Pancreas (tissue), 10 donors: Measurements from ENCODE around the gene AMOTL1. TPM values are rescaled to one million over a fixed set of nuclear protein-coding genes. Genes with fewer than 3 reads are reported as not detected.

Source experiments
- ATAC-seq, 4 donors: fragments of 200-7000 bp; cut with Tn5 transposase; one replicate each; pipeline versions ENCODE4 v1.8.0 to v1.9.1; 2020; ENCODE audit warnings: mild to moderate bottlenecking in 4 of 4, moderate library complexity in 4 of 4
- DNase-seq, 6 donors: peaks; one replicate each; pipeline ENCODE4 v3.0.0-alpha.2; 2020
- FAIRE-seq: peaks from 2 replicates; lab custom pipeline; 2012; peaks lifted over from hg19 to GRCh38; lab: Jason Lieb, UNC
- H3K27ac ChIP-seq, 4 donors: fragments of 200-600 bp; sonication (generic); 1 replicate in 3 of 4; 2 replicates in 1 of 4; pipeline versions ENCODE4 v1.5.0 to v1.8.0; 2020
- H3K27me3 ChIP-seq, 4 donors: fragments of 200-600 bp; one replicate each; pipeline ENCODE4 v1.8.0; 2021
- H3K36me3 ChIP-seq, 3 donors: fragments of 200-600 bp; sonication (generic) in 1 of 3; one replicate each; pipeline versions ENCODE4 v1.5.0 to v1.8.0; 2020 to 2021
- H3K4me1 ChIP-seq, 3 donors: fragments of 200-600 bp; one replicate each; pipeline ENCODE4 v1.8.0; 2021
- H3K4me3 ChIP-seq, 4 donors: fragments of 200-600 bp; sonication (generic) in 2 of 4; one replicate each; pipeline versions ENCODE4 v1.5.0 to v1.8.0; 2020 to 2021
- H3K9me3 ChIP-seq, 4 donors: fragments of 200-600 bp; one replicate each; pipeline ENCODE4 v1.8.0; 2021
- CTCF ChIP-seq, 4 donors: fragments of 200-600 bp; sonication (generic) in 3 of 4; IDR thresholded peaks; one replicate each; pipeline versions ENCODE4 v1.5.0 to v1.8.0; 2021; ENCODE audit warnings: antibody characterized with exemption in 4 of 4
- WGBS, 2 donors: extraction: QIAGEN DNeasy Blood & Tissue Kit; methylation state at CpG; one replicate each; pipeline ENCODE4 v1.1.7; 2013; 5-methylcytosine and 5-hydroxymethylcytosine counted together
- intact Hi-C, 3 donors: fragments of 100-400 bp; cut with DNase I; formaldehyde crosslinking; loops; one replicate each; pipeline versions ENCODE4 v1.11.1 to v1.14.2; 2022
- polyA plus RNA-seq, 2 donors: library from polyadenylated mRNA; stranded (reverse); fragments of 200-250 nt; gene quantifications; one replicate each; pipeline ENCODE4 v1.2.3, GENCODE V29; 2013
- total RNA-seq, 6 donors: library from RNA; stranded (reverse); fragmentation: NEBNext Ultra II Directional in 4 of 6; extraction: Animal tissue kit (Norgen Biotek cat#: 25700) in 4 of 6; gene quantifications; one replicate each; pipeline versions ENCODE4 v1.2.1 to v1.2.4, GENCODE V29; 2021 to 2023
- donor health status: healthy with polysubstance abuse.
- donor health status: DM: no; HTN: no; CAD: no; lungs with moderate emphysema.
- donor health status: DM: no; HTN: no; CAD: no.
- donor health status: control.
- donor health status: control.
- donor health status: Bipolar disorder and iron deficiency.
- donor health status: DM: yes; HTN: yes; CAD: no.
- donor health status: DM: no; HTN: no; CAD: no.
- donor health status: DM: no; HTN: no; CAD: no.
- donor health status: DM: yes; HTN: yes; CAD: no.

AMOTL1 gene
- total and polyA plus RNA-seq, 8 donors: 3.5 to 30.2 (median 18.4) TPM

GRCh38 chr11:94820480-94820879 lies 52.3 kb downstream of the AMOTL1 start:
- no peaks in the 10 kb centered on the region for H3K4me1 ChIP-seq
- ATAC-seq (no peak), DNase-seq (no peak), FAIRE-seq (no peak)
- peaks cover 0 to 16% (median 0%) of the 10 kb centered on the region in 3 donors for H3K36me3 ChIP-seq
- 91 to 92% methylated on average over 7 of the region's 7 CpGs for WGBS, 2 donors
- TF ChIP-seq CTCF (IDR thresholded peaks at IDR 0.05): no peak
- no peak overlapping the region for H3K27ac ChIP-seq
- H3K27me3 ChIP-seq: no peaks in the 10 kb centered on the region
- H3K4me3 ChIP-seq: no peak overlapping the region
- H3K9me3 ChIP-seq: no peaks in the 10 kb centered on the region
- intact Hi-C loops: no loop called here

GRCh38 chr11:94821439-94821838 lies 53.3 kb downstream of the AMOTL1 start:
- Histone ChIP-seq H3K27ac (no peak overlapping the region), H3K4me1 (no peaks in the 10 kb centered on the region), H3K36me3 (peaks cover 0 to 16% (median 0%) of the 10 kb centered on the region in 3 donors), H3K4me3 (no peak overlapping the region), H3K27me3 (no peaks in the 10 kb centered on the region), H3K9me3 (no peaks in the 10 kb centered on the region)
- FAIRE-seq (no peak), ATAC-seq (no peak), DNase-seq (peak in 1 of 6 donors; percentile 44)
- 97% methylated on average over 14 of the region's 14 CpGs for WGBS, 2 donors
- intact Hi-C loops: no loop called here
- no peak for TF ChIP-seq CTCF (IDR thresholded peaks at IDR 0.05)

GRCh38 chr11:94822080-94822479 lies 53.9 kb downstream of the AMOTL1 start:
- H3K4me3 ChIP-seq: no peak overlapping the region
- intact Hi-C loops: no loop called here
- no peaks in the 10 kb centered on the region for H3K4me1 ChIP-seq
- no peaks in the 10 kb centered on the region for H3K27me3 ChIP-seq
- H3K36me3 ChIP-seq: peaks cover 0 to 16% (median 0%) of the 10 kb centered on the region in 3 donors
- H3K9me3 ChIP-seq: no peaks in the 10 kb centered on the region
- DNase-seq (no peak), FAIRE-seq (no peak), ATAC-seq (no peak)
- no peak for TF ChIP-seq CTCF (IDR thresholded peaks at IDR 0.05)
- H3K27ac ChIP-seq: no peak overlapping the region
- WGBS, 2 donors: 92 to 95% methylated on average over 7 of the region's 7 CpGs

- Histone ChIP-seq H3K36me3 (peaks cover 0 to 16% (median 5%) of the 10 kb centered on the region in 3 donors), H3K4me1 (no peaks in the 10 kb centered on the region), H3K27ac (no peak overlapping the region), H3K9me3 (no peaks in the 10 kb centered on the region), H3K4me3 (no peak overlapping the region), H3K27me3 (no peaks in the 10 kb centered on the region)
- intact Hi-C loops: no loop called here
- ATAC-seq (no peak), DNase-seq (no peak), FAIRE-seq (no peak)
- TF ChIP-seq CTCF (IDR thresholded peaks at IDR 0.05): no peak
- 71 to 78% methylated on average over 2 of the region's 2 CpGs for WGBS, 2 donors
These were observed 55.1 kb downstream of the AMOTL1 start for GRCh38 chr11:94823102-94823732.

- peaks cover 0 to 18% (median 5%) of the 10 kb centered on the region in 3 donors for H3K36me3 ChIP-seq
- H3K27me3 ChIP-seq: no peaks in the 10 kb centered on the region
- 90 to 92% methylated on average over 4 of the region's 4 CpGs for WGBS, 2 donors
- H3K9me3 ChIP-seq: no peaks in the 10 kb centered on the region
- H3K4me3 ChIP-seq: no peak overlapping the region
- intact Hi-C loops: no loop called here
- TF ChIP-seq CTCF (IDR thresholded peaks at IDR 0.05): no peak
- H3K4me1 ChIP-seq: peaks cover 0 to 2% (median 0%) of the 10 kb centered on the region in 3 donors
- DNase-seq: no peak
- ATAC-seq: no peak
- FAIRE-seq: no peak
- H3K27ac ChIP-seq: no peak overlapping the region
These were observed 56.9 kb downstream of the AMOTL1 start for GRCh38 chr11:94825031-94825430.
